GM18526 (cell line): ENCODE data around the gene CYP3A7.

Experiments used
- POLR2A ChIP-seq: IDR thresholded peaks from 3 replicates; pipeline ENCODE4 v1.6.1; 2011; ENCODE audit not compliant: insufficient read length; ENCODE audit errors: extremely low read depth

The CYP3A7 gene

DNA sequence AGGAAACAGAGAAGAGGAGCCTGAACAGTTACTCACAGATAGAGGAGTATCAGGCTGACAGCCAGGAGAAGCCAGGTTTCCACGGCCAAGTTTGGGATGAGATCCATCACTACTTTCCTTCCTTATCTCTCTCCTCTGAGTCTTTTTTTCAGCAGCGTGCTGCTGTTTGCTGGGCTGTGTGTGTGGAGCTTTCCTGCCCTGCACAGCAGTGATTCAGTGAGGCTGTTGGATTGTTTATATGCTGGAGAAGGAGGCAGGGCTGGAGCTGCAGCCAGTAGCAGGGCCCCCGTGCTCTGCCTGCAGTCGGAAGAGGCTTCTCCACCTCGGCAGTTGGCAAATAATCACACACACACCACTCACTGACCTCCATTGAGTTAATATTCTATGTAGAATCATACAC lies at the start of gene CYP3A7:
TSS of gene CYP3A7 (minus strand) at position 210 of the 400 bp plus-strand sequence. CDS start at position 107, 103 bp downstream.
- TF ChIP-seq POLR2A: no peak

DNA sequence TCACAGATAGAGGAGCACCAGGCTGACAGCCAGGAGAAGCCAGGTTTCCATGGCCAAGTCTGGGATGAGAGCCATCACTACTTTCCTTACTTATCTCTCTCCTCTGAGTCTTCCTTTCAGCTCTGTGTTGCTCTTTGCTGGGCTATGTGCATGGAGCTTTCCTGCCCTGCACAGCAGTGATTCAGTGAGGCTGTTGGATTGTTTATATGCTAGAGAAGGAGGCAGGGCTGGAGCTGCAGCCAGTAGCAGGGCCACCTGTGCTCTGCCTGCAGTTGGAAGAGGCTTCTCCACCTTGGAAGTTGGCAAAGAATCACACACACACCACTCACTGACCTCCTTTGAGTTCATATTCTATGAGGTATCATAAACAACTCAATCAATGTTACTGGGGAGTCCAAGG lies 49.0 kb upstream of the CYP3A7 start, which contains the start of gene CYP3A4:
TSS of gene CYP3A4 (minus strand) at position 178 of the 400 bp plus-strand sequence. CDS start at position 75, 103 bp downstream.
- TF ChIP-seq POLR2A: no peak

DNA sequence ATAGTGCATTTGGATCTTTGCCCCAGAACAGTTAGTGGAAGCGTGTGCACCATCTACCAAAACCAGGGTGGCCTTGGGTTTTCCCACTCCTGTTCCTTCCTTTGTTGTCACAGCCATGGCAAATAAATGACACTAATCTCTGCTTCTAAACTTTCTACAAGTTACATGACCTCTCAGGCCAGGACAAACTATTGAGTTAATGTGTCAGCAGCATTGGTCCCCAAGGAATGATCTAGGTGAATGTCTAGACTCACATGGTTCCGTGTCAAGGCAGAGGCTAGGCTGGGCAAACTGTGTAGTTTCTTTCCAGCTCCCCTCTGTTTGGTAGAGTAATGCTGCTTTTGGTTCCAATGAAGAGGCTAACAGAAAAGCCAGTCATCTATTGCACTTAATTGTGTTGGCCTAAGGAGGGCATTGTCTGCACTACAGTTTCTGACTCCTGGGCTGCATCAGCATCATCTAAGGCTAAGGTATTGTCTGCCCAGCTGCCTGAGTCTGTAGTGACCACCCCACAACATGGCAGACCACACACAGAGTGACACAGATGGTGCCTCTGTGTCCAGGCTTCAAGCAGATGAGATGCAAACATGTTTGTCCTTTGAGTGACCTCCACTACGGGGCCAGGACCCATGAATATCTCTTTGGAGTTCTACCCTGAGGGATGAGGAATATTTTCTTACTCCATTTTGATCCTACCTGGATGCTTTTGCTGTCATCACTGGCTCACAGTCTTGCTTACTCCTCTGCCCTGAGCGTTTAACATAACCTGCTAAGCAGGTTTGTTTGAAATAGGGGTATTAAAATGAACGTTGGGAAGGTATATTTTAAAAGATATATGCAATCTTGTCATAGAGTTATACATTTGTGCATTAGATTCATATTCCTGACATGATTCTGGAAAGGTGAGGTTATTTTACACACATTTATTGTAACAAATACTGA lies 47.3 kb upstream of the CYP3A7 start:
- no peak for TF ChIP-seq POLR2A

DNA sequence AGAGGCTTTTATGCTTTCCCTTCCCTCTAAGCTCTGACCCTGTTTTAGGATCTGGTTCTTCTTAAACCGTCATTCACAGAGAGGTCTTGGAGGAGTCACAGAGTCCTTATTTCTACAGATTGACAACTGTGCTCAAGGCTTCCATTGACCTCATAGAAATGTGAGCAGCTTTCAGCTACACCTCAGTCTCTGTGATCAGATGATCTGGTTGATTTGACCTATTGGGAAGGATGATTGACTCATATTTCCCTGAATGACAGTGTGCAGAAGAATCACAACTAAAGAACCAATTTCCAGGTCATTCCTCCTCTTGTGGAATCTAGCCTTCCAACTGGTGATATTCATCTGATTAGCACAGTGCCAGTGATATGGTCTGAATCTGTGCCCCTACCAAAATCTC lies 45.6 kb upstream of the CYP3A7 start:
- no peak for TF ChIP-seq POLR2A

DNA sequence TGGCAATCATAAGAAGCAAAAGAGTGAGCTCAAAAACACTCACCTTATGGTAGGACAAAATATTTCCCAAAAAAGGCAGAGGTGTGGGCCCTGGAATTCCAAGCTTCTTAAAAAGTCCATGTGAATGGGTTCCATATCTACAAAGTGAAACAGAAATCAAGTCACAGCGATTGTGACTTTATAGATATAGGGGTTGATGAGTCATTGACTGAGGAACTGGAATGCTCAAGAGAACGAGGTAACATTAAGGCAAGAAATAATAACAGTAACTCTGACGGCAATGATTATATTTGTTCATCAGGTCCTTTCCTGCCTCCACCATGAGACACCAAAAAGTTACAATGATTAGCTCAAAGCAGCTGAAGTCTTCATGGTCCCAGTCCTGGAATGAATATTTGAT lies 45.0 kb upstream of the CYP3A7 start:
- TF ChIP-seq POLR2A: no peak

DNA sequence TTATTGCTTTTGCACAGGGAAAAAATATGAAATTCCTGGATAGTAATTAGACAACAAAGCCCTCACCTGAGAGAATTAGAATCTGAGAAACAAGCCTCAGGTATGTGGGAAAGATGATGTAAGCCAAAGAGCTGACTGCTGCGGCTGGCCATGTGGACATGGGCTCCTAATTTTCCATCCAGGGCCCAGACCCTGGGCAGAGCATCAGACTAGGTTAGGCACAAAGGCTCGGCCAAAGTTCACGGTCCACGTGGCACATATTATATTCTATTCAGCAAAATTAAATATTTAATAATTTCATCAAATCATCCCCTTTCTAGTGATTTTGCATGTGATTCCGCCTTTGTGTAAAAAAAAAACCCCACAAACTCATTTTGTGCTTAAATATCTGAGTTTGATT lies 43.9 kb upstream of the CYP3A7 start:
- TF ChIP-seq POLR2A: no peak

DNA sequence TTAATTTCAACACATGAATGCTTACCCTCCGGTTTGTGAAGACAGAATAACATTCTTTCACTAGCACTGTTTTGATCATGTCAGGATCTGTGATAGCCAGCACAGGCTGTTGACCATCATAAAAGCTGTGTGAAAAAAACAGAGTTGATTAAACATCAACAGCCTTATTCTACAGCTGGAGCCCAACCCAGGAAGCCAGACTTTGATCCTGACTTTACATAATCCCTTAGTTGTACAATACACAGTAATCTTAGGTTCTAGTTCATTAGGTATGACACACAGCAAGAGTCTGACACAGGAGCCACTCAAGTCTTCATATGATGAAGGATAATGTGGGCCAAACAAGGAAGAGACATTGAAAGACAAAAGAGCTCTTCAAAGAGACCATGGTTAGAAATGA lies 37.6 kb upstream of the CYP3A7 start:
- no peak for TF ChIP-seq POLR2A

DNA sequence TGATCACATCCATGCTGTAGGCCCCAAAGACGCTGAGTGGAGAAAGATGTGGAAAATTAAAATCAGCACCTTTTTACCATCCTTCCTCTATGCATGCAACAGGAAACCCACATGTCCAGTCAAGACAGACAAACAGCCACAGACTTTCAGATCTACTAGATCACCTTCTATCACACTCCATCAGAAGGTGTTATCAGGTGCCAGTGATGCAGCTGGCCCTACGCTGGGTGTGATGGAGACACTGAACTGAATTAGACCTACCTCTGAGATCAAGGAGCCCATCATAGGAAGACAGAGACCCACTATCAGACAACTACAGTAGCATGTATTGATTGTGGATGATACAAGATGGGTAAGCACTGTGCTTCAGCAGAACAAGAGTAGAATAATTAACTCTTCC lies 33.5 kb upstream of the CYP3A7 start:
- no peak for TF ChIP-seq POLR2A

DNA sequence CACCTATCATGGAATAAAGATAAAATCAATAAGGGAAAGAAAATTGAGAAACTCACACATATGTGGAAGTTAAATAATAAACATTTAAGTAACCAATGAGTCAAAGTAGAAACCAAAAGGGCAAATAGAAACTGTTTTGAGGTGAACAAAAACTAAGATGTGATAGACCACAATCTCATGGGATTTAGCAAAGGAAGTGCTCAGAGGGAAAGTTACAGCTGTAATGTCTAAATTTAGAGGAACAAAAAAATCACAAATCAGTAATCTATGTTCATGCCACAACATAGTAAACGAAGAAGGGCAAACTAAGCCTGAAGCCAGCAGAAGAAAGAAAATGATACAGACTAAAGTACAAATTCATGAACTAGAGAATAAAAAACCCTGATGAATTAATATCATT lies 32.7 kb upstream of the CYP3A7 start:
- TF ChIP-seq POLR2A: no peak

DNA sequence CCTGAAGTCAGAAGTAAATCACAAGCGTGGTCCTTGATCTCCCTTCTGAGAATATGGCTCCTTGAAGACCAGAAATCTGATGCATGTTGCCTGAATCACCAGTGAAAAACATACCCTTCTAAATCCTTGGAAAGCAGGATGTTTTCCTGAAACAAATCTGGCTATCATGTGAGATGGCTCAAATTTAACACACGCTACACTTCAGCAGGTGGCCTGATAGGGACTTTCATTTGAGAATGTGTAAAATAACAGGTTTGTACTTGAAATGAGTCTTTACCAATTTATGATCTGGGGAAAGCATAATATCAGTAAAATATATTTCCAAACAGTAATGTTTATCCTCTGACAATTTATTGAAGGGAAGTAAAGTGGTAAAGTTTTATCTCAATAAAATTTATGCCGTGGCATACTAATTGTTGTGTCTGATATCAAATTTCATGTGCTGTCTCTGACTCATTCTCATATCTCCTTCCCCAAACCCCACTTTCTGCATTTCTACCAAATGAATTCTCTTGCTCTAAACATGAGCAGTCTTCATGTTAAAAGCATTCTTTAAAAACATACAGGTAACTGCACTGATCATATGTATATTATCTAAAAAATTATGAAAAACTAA lies 31.6 kb upstream of the CYP3A7 start:
- no peak for TF ChIP-seq POLR2A

DNA sequence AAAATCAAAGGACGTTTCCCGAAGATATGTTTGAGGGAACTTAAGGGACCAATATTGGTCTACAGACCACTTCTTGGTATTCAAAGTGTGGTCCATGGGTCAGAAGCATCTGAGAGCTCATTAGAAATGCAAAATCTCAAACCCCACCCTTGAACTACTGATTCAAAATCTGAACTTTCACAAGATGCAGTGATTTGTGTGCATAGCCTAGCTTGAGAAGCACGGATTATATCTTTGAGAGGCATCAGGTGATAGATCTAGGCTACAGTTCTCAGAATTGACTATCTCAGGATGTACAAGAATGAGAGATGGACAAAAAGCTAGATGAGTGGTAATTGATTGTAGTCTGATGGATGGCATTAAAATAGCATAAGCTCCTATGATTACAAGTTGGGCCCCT lies 29.5 kb upstream of the CYP3A7 start:
- no peak for TF ChIP-seq POLR2A

DNA sequence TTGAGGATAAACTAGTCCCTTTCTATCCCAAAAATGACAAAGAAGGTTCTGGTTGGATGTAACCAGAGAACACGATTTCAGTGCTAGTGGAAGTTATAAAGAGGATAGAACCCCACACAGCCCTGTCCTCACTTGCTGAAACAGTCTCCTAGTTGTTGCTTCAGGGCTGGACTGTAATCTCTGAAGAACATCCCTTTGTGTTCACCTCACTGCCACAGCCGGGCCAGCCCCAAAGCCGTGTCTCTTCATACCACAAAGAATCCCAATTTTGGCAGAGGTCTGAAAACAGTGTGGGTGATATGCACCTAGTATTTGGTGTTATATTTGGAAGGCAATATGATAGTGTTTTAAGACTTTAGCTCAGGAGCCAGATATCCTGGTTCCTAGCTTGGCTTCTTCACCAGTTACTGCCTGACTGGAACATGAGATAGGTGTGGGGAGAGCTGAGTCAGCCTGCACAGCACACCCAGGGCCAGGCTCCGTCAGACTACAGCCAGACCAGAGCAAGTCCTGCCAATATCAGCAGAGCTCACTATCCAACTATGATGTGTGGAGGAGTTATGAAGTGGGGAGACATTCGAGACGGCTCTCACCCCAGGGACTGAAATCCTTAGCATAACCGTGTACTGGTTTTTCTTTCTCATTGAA lies 27.8 kb upstream of the CYP3A7 start:
- no peak for TF ChIP-seq POLR2A

- no peak for TF ChIP-seq POLR2A
These were observed 20.1 kb upstream of the CYP3A7 start for GRCh38 chr7:99755085-99755484.

- no peak for TF ChIP-seq POLR2A
These were observed 17.4 kb upstream of the CYP3A7 start for GRCh38 chr7:99752356-99752755.

GRCh38 chr7:99748846-99749579 lies 14.0 kb upstream of the CYP3A7 start:
- TF ChIP-seq POLR2A: no peak
